G401 (cell line): Measurements from ENCODE around the gene NFIX. TPM values are rescaled to one million over a fixed set of nuclear protein-coding genes. Genes with fewer than 3 reads are reported as not detected.

Source experiments
- total RNA-seq: library from RNA; depleted of rRNA; stranded (reverse); fragments of >200 nt; shearing (Covaris generic); gene quantifications from 2 replicates; pipeline ENCODE4 v1.2.3, GENCODE V29; 2014; rRNA removed

NFIX gene
- total RNA-seq, 1 experiment from 2014 or later, result 3.6 TPM

Other genes starting within 250 kb of the NFIX start
- gene BEST2, start 243.7 kb upstream of the NFIX start, total RNA-seq, result not detected in 2 replicates
- 19.4 and 20.2 TPM in 2 replicates for gene HOOK2, start 219.9 kb upstream of the NFIX start, total RNA-seq
- gene JUNB, start 204.0 kb upstream of the NFIX start, total RNA-seq, result 28.3 and 35.9 TPM in 2 replicates
- 290 and 300 TPM in 2 replicates for gene PRDX2, start 193.7 kb upstream of the NFIX start, total RNA-seq
- not detected in 2 replicates for gene THSD8, start 193.4 kb upstream of the NFIX start, total RNA-seq
- 69.1 and 124 TPM in 2 replicates for gene RNASEH2A, start 188.9 kb upstream of the NFIX start, total RNA-seq
- 5.7 and 8.0 TPM in 2 replicates for gene RTBDN, start 160.9 kb upstream of the NFIX start, total RNA-seq
- 20.4 and 22.6 TPM in 2 replicates for gene MAST1, start 157.0 kb upstream of the NFIX start, total RNA-seq
- 68.1 and 68.4 TPM in 2 replicates for gene DNASE2, start 114.0 kb upstream of the NFIX start, total RNA-seq
- gene KLF1, start 108.3 kb upstream of the NFIX start, total RNA-seq, result not detected in 2 replicates
- gene GCDH, start 104.3 kb upstream of the NFIX start, total RNA-seq, result 90.3 and 125 TPM in 2 replicates
- gene SYCE2, start 76.2 kb upstream of the NFIX start, total RNA-seq, result 0.17 and 0.31 TPM in 2 replicates
- 142 and 150 TPM in 2 replicates for gene FARSA, start 61.8 kb upstream of the NFIX start, total RNA-seq
- 1,471 and 1,755 TPM in 2 replicates for gene CALR, start 56.9 kb upstream of the NFIX start, total RNA-seq
- 76.4 and 88.8 TPM in 2 replicates for gene RAD23A, start 49.6 kb upstream of the NFIX start, total RNA-seq
- gene GADD45GIP1, start 38.3 kb upstream of the NFIX start, total RNA-seq, result 79.7 and 124 TPM in 2 replicates
- 0.18 TPM in 1 of 2 replicates, not detected in the other for gene DAND5, start 25.9 kb upstream of the NFIX start, total RNA-seq
- not detected in 2 replicates for gene LYL1, start 107.4 kb downstream of the NFIX start, total RNA-seq
- 86.8 and 87.0 TPM in 2 replicates for gene TRMT1, start 121.3 kb downstream of the NFIX start, total RNA-seq
- 53.4 and 60.5 TPM in 2 replicates for gene NACC1, start 122.8 kb downstream of the NFIX start, total RNA-seq
- 93.4 and 112 TPM in 2 replicates for gene STX10, start 154.9 kb downstream of the NFIX start, total RNA-seq
- gene IER2, start 154.9 kb downstream of the NFIX start, total RNA-seq, result 33.3 and 40.5 TPM in 2 replicates